Endothelial cell (in vitro differentiated cells): ENCODE measurements around the gene RPL36. TPM values are rescaled to one million over a fixed set of nuclear protein-coding genes. Genes with fewer than 3 reads are reported as not detected.

Experiments used
- DNase-seq: peaks from one replicate; pipeline ENCODE4 v3.0.0; 2021; ENCODE audit warnings: low spot score
- H3K27ac Mint-ChIP-seq: one replicate; pipeline ENCODE4 v1.8.0; 2021; ENCODE audit warnings: mixed read lengths, inconsistent platforms; ENCODE audit not compliant: unreplicated experiment
- H3K27me3 Mint-ChIP-seq: one replicate; pipeline ENCODE4 v1.8.0; 2021; ENCODE audit warnings: mild to moderate bottlenecking, moderate library complexity, mixed read lengths, inconsistent platforms; ENCODE audit not compliant: unreplicated experiment
- H3K36me3 Mint-ChIP-seq: one replicate; pipeline ENCODE4 v1.8.0; 2021; ENCODE audit warnings: mild to moderate bottlenecking, low read depth, mixed read lengths, inconsistent platforms; ENCODE audit not compliant: unreplicated experiment
- H3K4me1 Mint-ChIP-seq: one replicate; pipeline ENCODE4 v1.8.0; 2021; ENCODE audit warnings: mild to moderate bottlenecking, mixed read lengths, inconsistent platforms; ENCODE audit not compliant: unreplicated experiment
- H3K4me3 Mint-ChIP-seq: one replicate; pipeline ENCODE4 v1.8.0; 2021; ENCODE audit warnings: mild to moderate bottlenecking, mixed read lengths, inconsistent platforms; ENCODE audit not compliant: unreplicated experiment
- H3K9me3 Mint-ChIP-seq: one replicate; pipeline ENCODE4 v1.8.0; 2021; ENCODE audit warnings: mixed read lengths, inconsistent platforms; ENCODE audit not compliant: unreplicated experiment
- CTCF ChIP-seq: fragments of 200-600 bp; sonication (generic); IDR thresholded peaks from one replicate; pipeline ENCODE4 v1.5.0; 2021; ENCODE audit warnings: antibody characterized with exemption; ENCODE audit not compliant: unreplicated experiment
- total RNA-seq: library from RNA; stranded (reverse); fragmentation: NEBNext Ultra II Directional; extraction: Animal tissue kit (Norgen Biotek cat#: 25700); gene quantifications from one replicate; pipeline ENCODE4 v1.2.1, GENCODE V29; 2021; ENCODE audit not compliant: unreplicated experiment

RPL36 gene
- total RNA-seq, 1 donor from 2014 or later: 910 TPM

- Mint-ChIP-seq H3K27me3 (peaks cover 22% of the 10 kb centered on the region), H3K27ac (no peak overlapping the region), H3K36me3 (peaks cover 11% of the 10 kb centered on the region), H3K4me3 (no peak overlapping the region), H3K4me1 (peaks cover 23% of the 10 kb centered on the region), H3K9me3 (no peaks in the 10 kb centered on the region)
- DNase-seq: no peak
- TF ChIP-seq CTCF: no peak
Measured at GRCh38 chr19:5683177-5683886, 6.8 kb upstream of the RPL36 start.

- H3K27ac Mint-ChIP-seq: no peak overlapping the region
- H3K4me1 Mint-ChIP-seq: peaks cover 17% of the 10 kb centered on the region
- peaks cover 14% of the 10 kb centered on the region for H3K36me3 Mint-ChIP-seq
- H3K4me3 Mint-ChIP-seq: no peak overlapping the region
- no peak for TF ChIP-seq CTCF
- no peak for DNase-seq
- peaks cover 19% of the 10 kb centered on the region for H3K27me3 Mint-ChIP-seq
- H3K9me3 Mint-ChIP-seq: no peaks in the 10 kb centered on the region
Measured at GRCh38 chr19:5684694-5685430, 5.2 kb upstream of the RPL36 start.

GRCh38 chr19:5686326-5686646 lies 3.8 kb upstream of the RPL36 start:
- peaks cover 20% of the 10 kb centered on the region for H3K27me3 Mint-ChIP-seq
- DNase-seq: no peak
- TF ChIP-seq CTCF: no peak
- H3K4me1 Mint-ChIP-seq: peaks cover 24% of the 10 kb centered on the region
- peak overlapping the region; percentile 80 for H3K4me3 Mint-ChIP-seq
- no peaks in the 10 kb centered on the region for H3K9me3 Mint-ChIP-seq
- H3K27ac Mint-ChIP-seq: no peak overlapping the region
- peaks cover 18% of the 10 kb centered on the region for H3K36me3 Mint-ChIP-seq

- peak; percentile 100 for DNase-seq
- H3K36me3 Mint-ChIP-seq: peaks cover 13% of the 10 kb centered on the region
- H3K4me3 Mint-ChIP-seq: peak overlapping the region; percentile 80
- no peak overlapping the region for H3K27ac Mint-ChIP-seq
- H3K4me1 Mint-ChIP-seq: peaks cover 19% of the 10 kb centered on the region
- no peaks in the 10 kb centered on the region for H3K9me3 Mint-ChIP-seq
- TF ChIP-seq CTCF: peak; percentile 70
- peaks cover 16% of the 10 kb centered on the region for H3K27me3 Mint-ChIP-seq
Measured at GRCh38 chr19:5686647-5687359, 3.3 kb upstream of the RPL36 start.
